ENCODE measurements around the gene MRPS18C. TPM values are rescaled to one million over a fixed set of nuclear protein-coding genes. Genes with fewer than 3 reads are reported as not detected.

The MRPS18C gene
- total and polyA plus RNA-seq, 2 of the 4 experiments (the other 2 are of a cell fraction) = 8.6 to 12.2 TPM

Other genes with a start within 250 kb of the MRPS18C start
- gene COQ2, start 171.3 kb upstream of the MRPS18C start, total RNA-seq (2012; rRNA removed) = 7.3 and 8.9 TPM in 2 replicates
- gene COQ2, start 171.3 kb upstream of the MRPS18C start, polyA plus RNA-seq (2012; rRNA removed) = 7.4 and 7.9 TPM in 2 replicates
- under 0.01 and 0.28 TPM in 2 replicates for gene HPSE, start 121.2 kb upstream of the MRPS18C start, total RNA-seq (2012; rRNA removed)
- gene HPSE, start 121.2 kb upstream of the MRPS18C start, polyA plus RNA-seq (2012; rRNA removed) = 0.09 TPM in 2 replicates
- gene HELQ, start 235 bp upstream of the MRPS18C start, total RNA-seq (2012; rRNA removed) = 9.1 and 13.1 TPM in 2 replicates
- gene HELQ, start 235 bp upstream of the MRPS18C start, polyA plus RNA-seq (2012; rRNA removed) = 7.4 and 8.8 TPM in 2 replicates
- gene ABRAXAS1, start 29.0 kb downstream of the MRPS18C start, total RNA-seq (2012; rRNA removed) = 8.4 and 12.2 TPM in 2 replicates
- 3.8 and 4.1 TPM in 2 replicates for gene ABRAXAS1, start 29.0 kb downstream of the MRPS18C start, polyA plus RNA-seq (2012; rRNA removed)
- gene GPAT3, start 80.0 kb downstream of the MRPS18C start, total RNA-seq (2012; rRNA removed) = 2.9 and 5.3 TPM in 2 replicates
- gene GPAT3, start 80.0 kb downstream of the MRPS18C start, polyA plus RNA-seq (2012; rRNA removed) = 1.0 and 1.3 TPM in 2 replicates

Data from IMR-90 (cell line).